Epithelial cell of esophagus (primary cell): ENCODE results near the gene LENEP.

Experiments
- DNase-seq: peaks from one replicate; pipeline ENCODE4 v3.0.0; 2010; ENCODE audit warnings: low read depth
- H3K4me3 ChIP-seq: 2 replicates; pipeline ENCODE4 v1.5.1; 2011; ENCODE audit warnings: mild to moderate bottlenecking, low read length, control low read depth
- TF ChIP-seq, protein P1 (sequence below): IDR thresholded peaks from 2 replicates; pipeline ENCODE4 v1.5.1; 2011; ENCODE audit warnings: low read depth, mild to moderate bottlenecking, low read length, control low read depth, inconsistent platforms; ENCODE audit not compliant: insufficient read depth; ENCODE audit errors: missing control alignments

Gene LENEP

DNA sequence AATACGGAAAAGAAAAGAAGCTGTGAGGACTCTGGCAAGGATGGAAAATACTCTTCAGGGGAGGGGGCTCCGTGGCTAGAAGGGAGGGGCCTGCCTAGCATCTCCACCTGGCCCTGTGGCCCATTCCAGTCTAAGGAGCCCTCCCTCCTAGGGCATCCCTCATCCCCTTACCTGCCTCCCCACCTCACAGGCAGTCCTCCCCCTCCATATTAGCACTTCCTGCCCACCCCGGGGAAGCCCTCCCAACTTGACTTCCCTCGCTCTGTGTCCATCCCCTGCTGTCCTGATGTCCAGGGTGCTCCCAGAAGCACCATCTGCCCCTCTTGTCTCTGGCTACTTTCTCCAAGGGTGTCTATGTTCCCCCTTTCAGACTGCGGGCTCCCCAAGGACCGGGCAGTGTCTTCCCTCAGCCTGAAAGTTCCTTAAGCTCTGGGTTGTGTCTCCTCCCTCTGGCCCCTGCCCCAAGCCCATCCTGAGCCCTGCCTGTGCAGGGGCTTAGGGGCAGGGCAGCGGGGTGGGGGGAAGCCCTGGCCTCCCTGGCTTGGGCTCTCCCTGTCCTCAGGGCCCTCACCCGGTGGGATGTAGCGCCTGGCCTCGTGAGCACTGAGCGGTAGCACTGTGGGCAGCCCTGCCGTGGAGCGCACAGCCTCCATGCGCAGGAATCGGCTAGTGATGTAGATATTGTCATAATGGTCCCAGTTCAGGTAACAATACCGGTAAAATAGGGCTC lies 36.3 kb downstream of the LENEP start:
- no peak for DNase-seq
- H3K4me3 ChIP-seq = no peak overlapping the region
- TF ChIP-seq, protein P1, sequence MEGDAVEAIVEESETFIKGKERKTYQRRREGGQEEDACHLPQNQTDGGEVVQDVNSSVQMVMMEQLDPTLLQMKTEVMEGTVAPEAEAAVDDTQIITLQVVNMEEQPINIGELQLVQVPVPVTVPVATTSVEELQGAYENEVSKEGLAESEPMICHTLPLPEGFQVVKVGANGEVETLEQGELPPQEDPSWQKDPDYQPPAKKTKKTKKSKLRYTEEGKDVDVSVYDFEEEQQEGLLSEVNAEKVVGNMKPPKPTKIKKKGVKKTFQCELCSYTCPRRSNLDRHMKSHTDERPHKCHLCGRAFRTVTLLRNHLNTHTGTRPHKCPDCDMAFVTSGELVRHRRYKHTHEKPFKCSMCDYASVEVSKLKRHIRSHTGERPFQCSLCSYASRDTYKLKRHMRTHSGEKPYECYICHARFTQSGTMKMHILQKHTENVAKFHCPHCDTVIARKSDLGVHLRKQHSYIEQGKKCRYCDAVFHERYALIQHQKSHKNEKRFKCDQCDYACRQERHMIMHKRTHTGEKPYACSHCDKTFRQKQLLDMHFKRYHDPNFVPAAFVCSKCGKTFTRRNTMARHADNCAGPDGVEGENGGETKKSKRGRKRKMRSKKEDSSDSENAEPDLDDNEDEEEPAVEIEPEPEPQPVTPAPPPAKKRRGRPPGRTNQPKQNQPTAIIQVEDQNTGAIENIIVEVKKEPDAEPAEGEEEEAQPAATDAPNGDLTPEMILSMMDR = no peak

DNA sequence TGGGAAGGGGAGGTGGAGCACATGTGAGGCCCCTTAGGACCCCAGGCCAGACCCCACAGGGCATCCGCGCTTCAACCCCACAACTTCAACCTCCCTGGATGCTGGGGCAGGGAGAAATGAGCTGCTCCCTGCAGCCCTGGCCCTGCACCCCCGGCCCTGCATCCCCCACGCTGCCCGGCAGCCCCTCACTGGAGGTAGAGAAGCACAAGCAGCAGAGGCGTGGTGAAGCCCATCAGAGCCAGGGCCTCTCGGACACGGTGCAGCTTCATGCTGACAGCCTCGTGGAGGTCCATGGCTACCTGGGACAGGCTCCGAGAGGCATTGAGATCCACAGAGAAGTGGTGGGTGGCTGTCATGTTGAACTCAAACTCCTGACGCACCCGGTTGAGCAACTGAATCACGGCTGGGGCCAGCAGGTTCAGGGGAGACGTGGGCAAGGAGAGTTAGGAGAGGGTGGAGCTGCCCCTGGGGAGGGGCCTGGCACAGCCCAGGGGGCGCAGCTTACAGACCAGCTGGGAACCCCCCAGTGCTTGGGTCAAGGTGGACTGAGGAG lies 36.9 kb downstream of the LENEP start:
- no peak overlapping the region for H3K4me3 ChIP-seq
- TF ChIP-seq, protein P1 = no peak
- DNase-seq = no peak

- DNase-seq = no peak
- H3K4me3 ChIP-seq = no peak overlapping the region
- TF ChIP-seq, protein P1 = no peak
Measured at GRCh38 chr1:155030899-155031298, 37.5 kb downstream of the LENEP start.

DNA sequence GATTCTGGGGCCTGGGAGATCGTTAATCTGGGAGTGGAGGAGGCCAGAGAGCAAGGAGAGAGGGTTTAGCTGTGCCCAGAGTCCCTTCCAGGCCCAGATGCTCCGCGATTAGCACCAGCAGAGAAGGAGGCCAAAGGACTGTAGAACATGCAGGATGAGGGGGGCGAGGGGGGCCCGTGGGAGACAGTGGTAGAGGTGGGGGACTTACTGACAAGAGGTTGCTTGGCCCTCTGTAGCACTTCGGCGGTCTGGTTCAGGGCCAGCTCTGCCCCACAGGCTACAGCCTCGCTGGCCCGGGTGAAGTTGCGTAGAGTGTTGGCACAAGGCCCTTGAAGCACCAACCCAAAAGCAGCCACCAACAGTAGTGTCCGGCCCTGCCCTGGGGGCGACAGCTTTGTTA lies 39.5 kb downstream of the LENEP start:
- no peak overlapping the region for H3K4me3 ChIP-seq
- TF ChIP-seq, protein P1 = no peak
- DNase-seq = no peak

DNA sequence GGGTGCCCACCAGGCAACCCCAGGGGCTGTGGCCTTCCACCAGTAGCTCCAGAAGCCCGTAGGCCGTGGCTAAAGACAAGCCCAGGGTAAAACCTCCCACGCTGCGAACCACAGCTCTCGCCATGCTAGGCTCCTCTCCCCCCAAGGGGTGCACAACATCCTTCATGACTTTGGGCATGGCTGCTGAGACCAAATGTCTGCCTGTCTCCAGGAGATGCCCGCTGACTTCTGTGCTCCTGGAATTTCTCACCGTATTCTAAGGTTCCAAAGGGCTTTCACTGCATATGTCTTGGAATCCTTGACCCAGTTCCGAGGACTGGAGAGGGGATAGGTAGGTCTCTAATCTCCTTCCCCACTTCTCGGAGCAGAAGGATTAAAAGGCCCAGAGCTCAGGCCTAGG lies 40.1 kb downstream of the LENEP start, which contains the start of the genes DCST1 and DCST2:
TSS of gene DCST1 (plus strand) at position 301 of the 400 bp plus-strand sequence. CDS start 213 bp downstream, outside the sequence.
TSS of gene DCST2 (minus strand) at position 258 of the 400 bp plus-strand sequence. CDS start at position 178, 80 bp downstream.
- TF ChIP-seq, protein P1 = no peak
- H3K4me3 ChIP-seq = no peak within 1 kb of the TSS
- no peak for DNase-seq

DNA sequence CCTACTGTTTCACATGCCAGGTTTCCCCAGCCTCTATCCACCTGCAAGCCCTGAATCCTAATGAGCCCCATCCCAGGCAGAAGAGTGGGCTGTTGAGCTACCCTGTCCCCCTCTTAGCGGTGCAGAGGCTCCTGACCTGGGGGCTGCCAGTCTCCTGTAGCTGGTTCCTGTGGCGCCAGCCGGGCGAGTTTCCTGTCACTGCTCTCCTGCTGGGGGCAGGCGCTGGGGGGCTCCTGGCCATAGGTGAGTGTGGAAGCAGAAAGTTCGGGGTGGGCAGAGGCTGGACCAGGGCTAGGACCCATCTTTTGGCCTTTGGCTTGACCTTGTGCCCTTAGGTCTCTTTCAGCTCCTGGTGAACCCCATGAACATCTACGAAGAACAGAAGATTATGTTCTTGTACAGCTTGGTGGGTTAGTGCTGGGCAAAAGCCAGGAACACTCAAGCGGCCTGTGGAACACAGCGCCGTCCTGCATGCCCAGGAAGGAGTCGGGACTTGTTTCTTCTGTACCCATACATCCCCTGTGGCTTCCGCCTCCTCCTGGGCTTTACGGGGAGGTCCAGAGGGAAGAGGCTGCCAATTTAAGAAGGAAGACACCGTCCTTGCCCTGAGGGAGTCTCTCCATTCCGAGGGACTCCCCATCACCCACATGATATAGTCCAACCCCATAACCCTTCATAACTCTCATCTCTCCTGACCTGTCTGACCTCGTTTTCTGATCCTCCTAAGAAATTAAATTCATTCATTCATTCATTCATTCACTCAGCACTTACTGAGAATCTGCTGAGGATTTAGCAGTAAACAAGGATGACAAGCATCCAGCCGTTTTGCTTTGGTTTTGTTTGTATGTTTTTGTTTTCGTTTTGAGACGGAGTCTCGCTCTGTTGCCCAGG lies 41.2 kb downstream of the LENEP start:
- peak; percentile 51 for DNase-seq
- no peak overlapping the region for H3K4me3 ChIP-seq
- TF ChIP-seq, protein P1 = peak; percentile 47
